Activated T-helper 1 cell treated with anti-CD3 and anti-CD28 coated beads, Interleukin-2, amount 50 U/mL, for 16 hours (primary cell): ENCODE measurements around the gene MAJIN.
A peak's percentile ranks its signal among the peaks of the same experiment; 100 is the strongest.
"Not testable (repeated sequence)": the region's sequence is repeated elsewhere in the genome, so short reads cannot be mapped to it uniquely, and the experiment has no call there.

Experiments
- DNase-seq, 2 donors: peaks; one replicate each; pipeline ENCODE4 v3.0.0-alpha.2; 2020; ENCODE audit warnings: low read depth in 1 of 2, low spot score in 1 of 2

The MAJIN gene

DNA sequence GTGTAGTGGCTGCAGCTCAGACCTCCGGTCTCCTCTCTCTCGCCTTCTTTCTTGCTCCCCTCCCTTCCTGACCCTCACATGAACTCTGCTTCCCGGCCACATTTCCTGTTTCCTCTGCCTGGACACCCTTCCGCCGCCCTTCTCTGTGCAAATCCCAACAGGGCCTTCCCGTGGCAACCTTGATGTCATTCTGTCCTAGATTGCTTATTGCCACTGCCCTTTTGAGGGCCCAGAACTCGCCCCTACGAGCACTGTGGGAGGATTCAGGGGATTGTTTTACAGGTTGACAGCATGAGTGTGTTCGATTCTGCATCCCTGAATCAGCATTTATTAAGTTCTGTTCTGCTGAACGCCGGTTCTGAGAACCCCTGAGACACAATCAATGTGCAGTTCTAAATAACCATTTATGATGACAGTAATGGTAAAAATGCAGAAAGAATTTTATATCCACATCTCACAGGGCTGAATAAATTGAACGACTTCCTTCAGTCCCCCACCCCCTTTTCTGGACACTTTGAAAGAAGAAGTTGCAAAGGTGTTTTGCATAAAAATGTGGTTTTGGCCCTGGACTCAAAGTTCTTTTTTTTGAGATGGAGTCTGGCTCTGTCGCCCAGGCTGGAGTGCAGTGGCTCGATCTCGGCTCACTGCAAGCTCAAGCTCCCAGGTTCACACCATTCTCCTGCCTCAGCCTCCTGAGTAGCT is 18.5 kb upstream of the MAJIN start:
- no peak for DNase-seq

DNA sequence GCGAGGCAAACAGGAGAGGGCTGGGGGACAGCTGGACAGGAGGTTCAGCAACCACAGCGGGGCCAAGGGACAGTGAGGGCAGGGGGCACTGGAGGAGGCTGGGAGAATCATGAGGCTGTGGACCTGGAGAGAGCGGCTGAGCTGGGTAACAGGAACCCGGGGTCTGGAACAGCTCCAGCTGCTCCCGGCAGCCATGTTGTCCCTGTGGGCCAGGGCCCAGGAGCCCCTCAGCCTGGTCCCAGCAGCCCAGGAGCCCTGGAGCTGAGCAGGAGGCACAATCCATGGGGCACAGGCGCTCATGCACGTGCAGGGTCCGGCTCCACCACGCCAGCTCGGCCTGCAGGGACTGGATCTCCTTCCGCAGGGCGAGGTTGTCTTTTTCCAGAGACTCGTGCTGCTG is 17.5 kb upstream of the MAJIN start:
- no peak for DNase-seq

DNA sequence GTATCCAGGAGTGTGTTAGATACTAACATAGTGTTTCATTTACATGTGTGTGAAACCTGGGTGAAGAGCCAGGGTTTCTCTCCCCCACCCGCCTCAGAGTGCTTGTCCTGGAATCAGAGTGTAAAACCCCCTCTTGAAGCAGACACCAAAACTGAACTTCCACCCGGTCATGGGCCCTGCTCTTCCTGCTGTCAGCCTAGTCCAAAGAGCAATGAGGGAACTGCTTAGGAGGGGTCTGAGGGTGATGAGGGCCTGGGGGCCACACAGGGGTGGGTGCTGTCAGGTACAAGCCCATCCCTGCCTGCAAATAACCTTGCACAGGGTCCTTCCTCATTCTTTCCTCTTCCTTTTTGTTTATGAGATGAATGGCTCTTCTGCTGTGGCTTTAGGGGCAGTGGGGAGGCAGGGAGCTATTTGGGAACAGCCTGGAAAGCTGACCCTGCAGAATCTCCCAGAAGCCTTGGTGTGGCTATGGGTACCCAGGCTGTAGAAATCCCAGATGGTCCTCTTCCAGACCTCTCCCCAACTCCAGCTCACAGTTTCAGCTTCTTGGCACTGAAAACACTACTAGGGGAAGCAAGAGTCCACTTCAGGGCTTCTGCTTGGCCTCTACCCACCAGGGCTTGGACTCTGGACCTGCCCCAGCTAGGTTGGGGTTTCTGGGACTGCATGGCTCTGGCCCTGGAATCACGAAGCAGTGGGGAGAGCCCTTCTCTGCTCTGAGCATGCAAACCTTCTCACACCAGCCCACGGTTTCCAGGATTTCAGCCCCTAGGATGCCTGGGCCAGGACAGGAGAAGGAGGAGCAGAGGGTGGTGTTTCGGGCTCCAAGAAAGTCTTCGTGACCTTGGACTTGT is 16.3 kb upstream of the MAJIN start:
- DNase-seq, result no peak

DNA sequence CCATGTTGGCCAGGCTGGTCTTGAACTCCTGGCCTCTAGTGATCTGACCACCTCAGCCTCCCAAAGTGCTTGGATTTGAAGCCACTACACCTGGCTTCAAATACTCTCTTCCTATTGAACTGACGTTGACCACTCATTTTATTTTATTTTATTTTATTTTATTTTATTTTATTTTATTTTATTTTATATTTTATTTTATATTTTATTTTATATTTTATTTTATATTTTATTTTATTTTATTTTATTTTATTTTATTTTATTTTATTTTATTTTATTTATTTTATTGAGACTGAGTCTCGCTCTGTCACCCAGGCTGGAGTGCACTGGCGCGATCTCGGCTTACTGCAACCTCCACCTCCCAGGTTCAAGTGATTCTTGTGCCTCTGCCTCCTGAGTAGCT is 11.4 kb upstream of the MAJIN start:
- not testable (repeated sequence) for DNase-seq

DNA sequence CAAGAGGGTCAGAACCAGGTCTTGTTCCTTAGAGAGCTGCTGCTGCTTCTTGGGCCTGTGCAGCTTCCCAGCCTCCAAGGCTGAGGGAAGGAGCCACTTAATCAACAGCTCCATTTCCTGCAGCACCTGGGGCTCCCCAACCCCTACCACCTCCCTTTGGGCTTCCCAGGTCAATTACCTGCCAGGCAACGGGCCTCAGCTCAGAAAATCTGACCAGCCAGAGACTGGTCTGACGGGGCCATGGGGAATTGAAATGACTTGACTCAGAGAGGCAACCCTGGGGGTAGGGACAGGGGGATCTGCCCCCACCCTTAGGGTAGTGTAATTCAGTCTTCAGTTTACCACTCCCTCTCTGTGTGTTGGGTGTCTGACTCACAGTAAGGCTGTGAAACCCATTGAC is 4.7 kb upstream of the MAJIN start:
- DNase-seq, result no peak

DNA sequence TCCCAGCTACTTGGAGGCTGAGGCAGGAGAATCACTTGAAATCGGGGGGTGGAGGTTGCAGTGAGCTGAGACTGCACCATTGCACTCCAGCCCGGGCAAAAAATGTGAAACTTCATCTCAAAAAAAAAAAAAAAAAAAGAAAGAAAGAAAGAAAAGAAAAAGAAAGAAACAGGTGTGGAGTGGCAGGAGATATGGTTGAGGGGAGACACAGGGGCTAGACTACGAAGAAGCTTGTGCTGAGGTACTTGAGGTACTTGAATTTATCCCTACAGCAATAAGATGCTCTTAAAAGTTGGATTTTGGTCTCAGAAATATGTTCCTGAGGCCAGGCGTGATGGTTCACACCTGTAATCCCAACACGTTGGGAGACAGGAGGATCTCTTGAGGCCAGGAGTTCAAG is 2.2 kb upstream of the MAJIN start:
- DNase-seq, result no peak

DNA sequence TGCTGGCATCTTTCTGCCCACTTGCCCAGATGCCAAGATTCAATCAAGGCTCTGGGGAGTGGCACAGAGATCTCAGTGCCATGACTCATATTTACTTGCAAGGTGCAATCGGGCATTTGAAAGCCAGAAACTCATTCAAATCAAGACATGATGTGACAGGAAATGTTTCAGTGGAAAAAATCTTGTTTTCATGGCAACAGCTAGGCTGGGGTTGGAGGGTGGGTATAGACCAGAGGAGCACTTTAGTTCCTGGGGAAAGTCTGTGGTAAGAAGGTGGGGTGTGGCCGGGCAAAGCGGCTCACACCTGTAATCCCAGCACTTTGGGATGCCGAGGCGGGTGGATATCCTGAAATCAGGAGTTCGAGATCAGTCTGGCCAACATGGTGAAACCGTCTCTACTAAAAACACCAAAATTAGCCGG is 1.2 kb downstream of the MAJIN start:
- peak in 1 of 2 donors; percentile 8 for DNase-seq

DNA sequence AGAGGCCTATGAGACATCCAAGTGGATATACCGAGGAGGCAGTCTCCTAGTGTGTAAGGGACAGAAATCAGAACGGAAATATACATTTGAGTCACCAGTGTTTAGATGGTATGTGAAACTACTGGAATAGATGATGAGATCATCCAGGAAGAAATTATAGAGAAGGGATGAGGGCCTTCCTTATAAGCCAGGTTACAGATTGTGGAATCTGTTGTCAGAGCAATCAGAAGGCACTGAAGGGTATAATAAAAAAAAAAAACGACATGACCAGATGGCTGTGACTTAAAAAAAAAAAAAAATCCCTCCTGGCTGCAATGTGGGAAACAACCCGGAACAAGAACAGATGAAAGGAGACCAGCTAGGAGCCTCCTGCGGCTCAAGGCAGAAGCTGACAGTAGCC is 2.7 kb downstream of the MAJIN start:
- DNase-seq, result no peak

DNA sequence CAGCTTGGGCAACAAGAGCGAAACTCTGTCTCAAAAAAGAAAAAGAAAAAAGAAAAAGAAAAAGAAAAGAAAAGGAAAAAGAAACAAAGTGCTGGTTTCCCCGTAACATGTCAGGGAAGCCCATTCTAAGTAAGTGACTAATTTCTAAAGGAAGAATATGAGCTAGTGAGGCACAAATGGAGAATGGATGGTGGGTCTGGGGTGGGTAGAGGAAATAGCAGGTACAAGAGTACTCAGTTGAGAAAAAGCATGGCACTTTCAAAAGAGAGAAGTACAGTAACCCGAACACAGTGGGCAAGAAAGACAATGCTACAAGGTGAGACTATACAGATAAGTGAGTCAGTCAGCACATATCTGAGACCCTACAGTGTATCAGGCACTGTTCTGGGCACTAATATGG is 4.5 kb downstream of the MAJIN start:
- no peak for DNase-seq

DNA sequence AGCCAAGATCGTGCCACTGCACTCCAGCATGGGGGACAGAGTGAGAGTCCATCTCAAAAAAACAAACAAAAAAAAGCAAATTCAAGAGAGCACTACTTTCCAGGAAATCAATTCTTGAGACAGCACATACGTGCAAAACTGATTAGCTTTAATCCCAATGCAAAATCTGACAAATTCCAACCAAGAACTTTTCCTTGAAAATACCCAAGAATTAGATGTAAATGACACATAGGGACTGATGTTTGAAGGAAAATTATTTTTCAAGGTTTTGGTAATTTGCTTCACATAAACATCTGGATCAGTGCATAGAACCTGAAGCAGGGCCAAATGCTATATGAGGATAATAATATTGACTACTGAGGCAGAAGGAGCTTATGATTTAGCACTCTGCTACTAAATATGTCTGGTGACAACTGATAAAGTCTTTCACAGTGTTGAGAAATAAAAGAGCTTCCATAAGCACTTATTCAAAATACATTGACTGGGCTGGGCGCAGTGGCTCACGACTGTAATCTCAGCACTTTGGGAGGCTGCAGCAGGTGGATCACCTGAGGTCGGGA is 8.8 kb downstream of the MAJIN start:
- no peak for DNase-seq

DNA sequence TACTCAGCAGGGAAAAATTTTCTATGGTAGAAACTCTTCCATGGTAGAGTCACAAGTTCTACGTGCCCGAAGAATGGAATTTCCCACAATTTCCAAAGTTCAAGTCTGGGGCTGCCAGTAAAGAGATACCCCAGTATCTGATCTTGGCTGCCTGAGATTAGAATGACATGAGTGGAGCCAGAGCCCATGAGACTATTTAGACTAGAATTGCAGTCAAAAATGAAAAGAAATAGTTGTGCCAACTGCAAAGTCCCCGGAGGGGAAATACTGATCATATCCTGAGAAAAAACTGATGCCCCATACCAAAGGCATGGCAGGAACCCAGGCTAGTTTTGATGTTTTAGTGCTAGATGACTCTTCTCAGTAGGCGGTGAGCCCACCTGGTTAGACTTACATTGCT is 11.2 kb downstream of the MAJIN start:
- no peak for DNase-seq

DNA sequence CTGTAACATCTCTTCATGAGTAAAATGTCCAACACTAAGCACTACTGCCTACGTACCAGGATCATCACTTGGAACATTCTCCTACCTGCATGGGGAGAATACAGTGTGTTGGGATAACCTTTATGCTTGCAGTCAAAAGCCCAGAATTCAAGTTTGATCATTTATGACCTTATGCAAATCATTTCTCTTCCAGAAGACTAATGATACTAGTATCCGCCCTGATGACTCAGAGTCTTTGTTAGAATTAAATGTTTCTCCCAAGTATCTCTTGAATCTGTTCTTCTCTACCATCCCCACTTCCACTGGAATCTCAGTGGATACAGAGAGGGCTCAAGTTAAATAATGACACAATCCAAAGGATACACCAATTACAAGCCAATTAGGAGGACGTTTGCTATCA is 12.4 kb downstream of the MAJIN start:
- no peak for DNase-seq

DNA sequence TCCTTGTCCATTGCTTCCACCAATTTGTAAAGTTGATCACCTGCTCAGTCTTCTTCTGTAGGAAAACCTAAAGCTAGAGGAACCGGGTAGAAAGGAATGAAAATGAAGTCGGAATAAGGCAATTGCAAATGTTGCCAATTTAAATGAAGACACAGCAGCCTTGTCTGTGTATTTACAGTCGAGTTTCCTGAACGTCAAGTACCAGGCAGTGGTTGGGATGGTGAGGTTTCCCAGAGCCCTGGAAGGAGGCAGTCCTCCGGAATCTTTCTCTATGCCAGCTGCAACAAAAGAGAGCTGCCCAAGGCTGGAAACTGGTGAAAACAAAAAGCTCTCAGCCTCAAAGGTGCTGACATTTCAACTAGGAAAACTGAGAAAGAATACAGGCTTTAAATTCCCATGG is 17.7 kb downstream of the MAJIN start:
- DNase-seq, result no peak

DNA sequence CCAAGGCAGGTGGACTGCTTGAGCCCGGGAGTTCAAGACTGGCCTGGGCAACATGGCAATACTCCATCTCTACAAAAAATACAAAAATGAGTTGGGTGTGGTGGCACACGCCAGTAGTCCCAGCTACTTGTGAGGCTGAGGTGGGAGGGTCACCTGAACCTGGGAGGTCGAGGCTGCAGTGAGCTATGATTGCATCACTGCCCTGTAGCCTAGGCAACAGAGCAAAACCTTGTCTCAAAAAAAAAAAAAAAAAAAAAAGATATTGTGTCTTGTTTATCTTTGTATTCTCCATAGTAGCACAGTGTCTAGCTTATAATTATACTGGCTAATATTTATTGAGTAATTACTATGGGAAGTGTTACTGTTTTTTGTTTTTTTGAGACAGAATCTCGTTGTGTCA is 20.4 kb downstream of the MAJIN start:
- DNase-seq, result no peak

DNA sequence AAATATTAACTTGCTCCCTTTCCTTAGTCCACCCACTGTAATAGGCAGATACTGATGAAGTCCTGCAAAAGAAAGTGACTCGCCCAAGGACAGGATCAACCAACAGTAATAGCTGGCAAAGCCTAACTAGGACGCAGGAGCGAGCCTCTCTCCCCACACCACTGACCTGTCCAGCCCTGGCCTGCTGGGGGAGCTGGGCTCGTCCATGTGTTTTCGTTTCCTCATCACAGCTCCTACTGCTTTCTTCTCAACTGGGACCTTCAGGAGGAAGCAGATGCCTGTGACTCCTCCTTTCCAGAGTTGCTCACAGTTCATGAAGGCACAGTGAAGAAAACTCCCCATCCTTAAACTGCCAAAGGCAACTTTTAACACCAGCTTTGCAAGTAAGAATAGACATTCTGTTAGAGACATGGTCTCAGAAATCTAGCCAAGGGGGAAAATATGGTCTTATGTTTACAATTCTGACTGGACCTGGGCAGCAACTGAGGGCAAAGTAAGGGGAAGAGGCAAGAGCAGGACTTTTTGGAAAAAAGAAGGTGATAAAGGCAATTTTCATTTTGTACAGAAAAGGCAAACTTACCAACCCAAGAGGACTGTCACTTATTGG is 24.6 kb downstream of the MAJIN start:
- DNase-seq, result no peak

DNA sequence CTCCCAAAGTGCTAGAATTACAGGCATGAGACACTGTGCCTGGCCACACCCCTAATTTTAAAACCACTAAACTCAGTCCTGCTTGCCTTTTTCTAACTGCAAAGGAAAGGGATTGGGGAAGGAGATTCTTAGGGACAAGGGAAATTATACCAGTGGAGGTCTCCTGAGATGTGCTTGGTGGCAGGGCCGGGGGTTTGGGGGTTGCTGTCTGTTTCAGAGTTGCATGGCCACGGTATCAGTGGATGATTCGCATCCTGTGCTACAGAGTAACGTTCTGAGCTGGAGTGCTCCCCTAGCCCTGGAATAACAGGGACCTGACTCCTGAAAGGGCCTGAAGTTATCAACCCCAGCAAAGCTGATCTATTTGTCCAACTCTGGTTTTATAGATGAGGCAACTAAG is 35.4 kb downstream of the MAJIN start:
- DNase-seq, result no peak

DNA sequence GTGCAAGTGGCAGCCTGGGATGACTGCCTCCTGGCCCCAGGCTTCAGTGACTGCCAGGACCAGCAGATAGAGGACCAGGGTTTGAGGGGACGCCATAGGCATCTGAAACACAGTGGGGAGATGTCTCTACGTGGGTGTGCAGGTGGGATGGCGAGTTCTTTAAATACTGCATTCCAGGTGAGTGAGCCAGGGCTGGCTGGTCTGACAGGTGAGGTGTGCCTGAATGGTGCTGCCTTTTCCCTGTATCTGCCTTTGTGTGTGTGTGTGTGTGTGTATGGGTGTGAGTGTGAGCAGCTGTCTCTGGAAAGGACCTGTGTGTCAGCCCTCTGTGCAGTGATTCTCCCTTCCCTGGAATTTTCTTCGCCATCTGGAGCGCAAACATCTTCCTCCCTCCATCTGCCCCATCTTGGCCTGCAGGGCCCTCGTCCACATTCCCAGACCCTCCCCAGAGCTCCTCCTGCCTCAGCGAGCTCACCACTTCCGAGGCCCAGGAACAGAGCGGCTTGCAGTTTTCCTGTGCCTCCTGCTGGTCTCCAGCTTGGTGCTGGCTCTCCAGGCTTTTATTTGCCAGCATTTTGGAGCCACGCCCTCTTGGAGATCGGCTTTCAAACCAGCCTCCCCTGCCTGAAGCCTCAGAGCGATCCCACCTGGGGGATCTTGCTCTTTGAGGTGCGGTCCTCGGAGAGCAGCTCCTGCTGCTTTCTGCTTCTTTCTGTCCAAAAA is 36.4 kb downstream of the MAJIN start, which contains the start of gene GPHA2:
Gene GPHA2, minus strand, starts transcription at position 535 of the 723 bp plus-strand sequence. Its CDS starts 433 bp downstream, at position 102.
- no peak for DNase-seq

DNA sequence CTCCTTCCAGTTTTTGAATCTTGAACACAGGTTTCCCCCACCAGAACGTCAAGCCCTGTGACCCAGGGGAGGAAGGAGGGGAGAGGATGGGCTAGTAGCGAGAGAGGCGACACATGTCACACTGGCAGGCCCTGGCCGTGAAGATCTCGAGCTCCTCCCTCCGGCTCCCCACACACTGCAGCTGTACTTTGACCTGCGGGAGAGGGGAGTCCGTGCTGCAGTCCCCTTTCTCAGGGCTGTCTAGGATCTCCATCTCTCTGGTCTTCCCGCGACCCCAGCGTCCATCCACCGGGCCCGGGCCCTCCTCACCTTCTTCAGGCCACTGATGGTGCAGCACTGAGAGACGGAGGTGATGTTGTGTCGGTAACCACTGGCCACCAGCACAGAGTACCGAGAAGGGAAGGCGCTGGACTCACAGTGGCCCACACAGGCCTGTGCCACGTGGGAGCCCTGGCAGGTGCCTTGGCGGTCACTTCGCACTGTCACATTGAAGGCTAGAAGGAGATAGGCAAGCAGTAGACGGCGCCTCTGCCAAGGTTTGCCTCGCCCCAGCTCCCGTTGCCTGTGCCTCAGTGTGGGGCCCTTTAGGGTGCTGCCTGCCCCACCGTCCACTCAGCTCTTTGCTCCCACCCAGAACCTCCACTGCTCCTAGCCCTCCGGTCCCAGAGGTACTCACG is 37.1 kb downstream of the MAJIN start:
- no peak for DNase-seq

DNA sequence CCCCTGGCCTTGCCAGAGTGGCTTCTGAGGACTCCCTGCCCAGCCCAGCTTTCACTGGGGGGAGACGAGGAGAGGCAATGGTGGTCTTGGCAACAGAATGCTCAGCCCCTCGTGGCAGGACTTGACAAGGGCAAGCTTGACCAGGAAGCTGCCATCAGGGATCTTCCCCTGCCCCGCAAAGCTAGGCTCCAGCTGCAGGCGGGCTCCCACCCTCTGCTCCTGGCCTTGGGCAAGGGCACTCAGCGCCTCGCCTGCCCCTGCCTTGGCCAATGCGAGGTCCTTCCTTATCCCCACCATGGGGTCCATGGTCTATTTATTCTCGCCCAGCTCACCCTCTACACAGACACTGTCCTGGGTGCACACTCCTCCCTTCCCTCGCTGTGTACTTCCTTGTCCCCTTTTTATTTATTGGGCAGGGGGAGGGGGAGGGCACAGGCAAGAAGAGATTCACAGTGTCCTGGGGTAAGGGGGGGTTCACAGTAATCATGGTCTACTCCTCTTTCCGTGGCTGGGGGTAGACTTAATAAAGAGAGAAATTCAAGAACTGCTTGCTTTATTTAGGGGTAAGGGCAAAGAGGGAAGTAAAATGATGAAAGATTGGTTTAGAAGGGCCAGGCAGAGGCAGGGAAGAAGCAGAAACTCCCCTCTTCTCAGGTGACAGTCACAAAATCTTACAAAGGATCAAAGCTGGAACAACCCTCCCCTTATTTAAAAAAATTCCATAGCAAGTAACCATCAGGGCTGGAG is 37.8 kb downstream of the MAJIN start:
- no peak for DNase-seq
